ENCODE results near the gene ZNF483.
A peak's percentile ranks its signal among the peaks of the same experiment; 100 is the strongest.
"Not testable (repeated sequence)": the region's sequence is repeated elsewhere in the genome, so short reads cannot be mapped to it uniquely, and the experiment has no call there.

Gene ZNF483

DNA sequence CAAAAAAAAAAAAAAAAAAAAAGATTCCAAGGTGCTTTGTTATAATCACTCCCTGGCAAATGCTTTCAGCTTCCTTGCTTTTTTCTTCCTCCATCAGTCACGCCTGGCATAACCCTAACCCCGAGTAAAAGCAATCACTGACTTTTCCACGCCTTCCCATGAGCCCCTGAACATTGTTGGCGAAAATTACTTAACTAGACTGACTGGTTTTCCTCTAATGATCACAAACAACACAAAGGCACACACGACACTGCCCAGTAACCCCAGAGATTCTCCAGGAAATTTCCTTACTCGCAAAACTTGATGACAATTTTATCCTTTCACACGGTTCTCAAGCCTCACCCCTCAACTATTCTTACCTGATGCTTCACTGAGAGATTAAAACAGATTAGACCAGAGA lies 85.9 kb downstream of the ZNF483 start:
- DNase-seq (ENCODE audit: low read depth in 2 of 2) = no peak

DNA sequence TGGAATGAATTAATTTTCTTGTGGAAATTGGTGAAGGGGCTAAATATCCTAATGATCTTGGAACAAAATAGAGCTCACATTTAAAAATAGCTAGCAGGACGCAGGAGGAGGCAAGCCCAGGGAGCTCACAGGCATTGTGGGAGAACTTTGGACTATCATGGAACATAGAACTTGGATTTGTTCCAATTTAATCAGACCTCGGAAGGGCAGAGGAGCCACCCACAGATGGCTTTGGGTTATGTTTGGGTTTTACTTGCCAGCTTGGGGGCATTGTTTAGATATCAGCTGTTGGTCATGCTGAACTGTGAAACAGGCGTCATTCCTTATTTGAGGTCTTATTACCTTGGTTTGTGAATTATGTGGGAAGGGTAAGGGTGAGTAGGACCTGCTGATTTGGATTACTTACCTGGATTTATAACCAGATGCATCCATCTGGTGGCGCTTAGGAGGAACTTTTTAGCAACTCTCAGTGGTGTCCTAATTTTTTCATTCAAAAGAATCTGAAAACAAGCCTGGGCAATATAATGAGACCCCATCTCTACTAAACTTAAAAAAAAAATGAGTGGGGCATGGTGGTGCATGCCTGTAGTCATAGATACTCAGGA lies 88.6 kb downstream of the ZNF483 start:
- no peak for DNase-seq (ENCODE audit: low read depth in 2 of 2)

DNA sequence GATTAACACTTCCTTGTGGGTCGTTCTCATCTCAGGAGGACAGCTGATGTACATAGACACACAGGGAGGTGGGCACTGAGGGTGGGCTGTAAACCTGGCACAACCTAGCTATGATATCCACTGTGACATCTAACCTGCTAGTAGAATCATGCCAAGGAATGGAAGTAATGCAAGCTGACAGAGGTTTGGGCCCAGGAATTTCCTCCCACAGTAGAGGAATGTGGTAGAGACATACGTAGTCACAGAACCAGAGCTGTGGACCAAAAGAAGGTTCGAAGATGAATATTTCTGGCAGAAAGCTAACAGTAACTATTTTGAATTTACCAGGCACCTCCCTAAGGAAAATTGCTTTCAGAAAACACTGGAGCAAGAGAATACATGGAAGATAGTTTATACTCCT lies 90.9 kb downstream of the ZNF483 start:
- no peak for DNase-seq (ENCODE audit: low read depth in 2 of 2)

DNA sequence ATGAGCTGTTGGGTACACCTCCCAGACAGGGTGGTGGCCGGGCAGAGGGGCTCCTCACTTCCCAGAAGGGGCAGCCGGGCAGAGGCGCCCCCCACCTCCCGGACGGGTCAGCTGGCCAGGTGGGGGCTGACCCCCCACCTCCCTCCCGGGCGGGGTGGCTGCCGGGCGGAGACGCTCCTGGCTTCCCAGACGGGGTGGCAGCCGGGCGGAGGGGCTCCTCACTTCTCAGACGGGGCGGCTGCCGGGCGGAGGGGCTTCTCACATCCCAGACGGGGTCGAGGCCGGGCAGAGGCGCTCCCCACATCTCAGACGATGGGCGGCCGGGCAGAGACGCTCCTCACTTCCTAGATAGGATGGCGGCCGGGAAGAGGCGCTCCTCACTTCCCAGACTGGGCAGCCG lies 92.4 kb downstream of the ZNF483 start:
- DNase-seq (ENCODE audit: low read depth in 2 of 2) = not testable (repeated sequence)

DNA sequence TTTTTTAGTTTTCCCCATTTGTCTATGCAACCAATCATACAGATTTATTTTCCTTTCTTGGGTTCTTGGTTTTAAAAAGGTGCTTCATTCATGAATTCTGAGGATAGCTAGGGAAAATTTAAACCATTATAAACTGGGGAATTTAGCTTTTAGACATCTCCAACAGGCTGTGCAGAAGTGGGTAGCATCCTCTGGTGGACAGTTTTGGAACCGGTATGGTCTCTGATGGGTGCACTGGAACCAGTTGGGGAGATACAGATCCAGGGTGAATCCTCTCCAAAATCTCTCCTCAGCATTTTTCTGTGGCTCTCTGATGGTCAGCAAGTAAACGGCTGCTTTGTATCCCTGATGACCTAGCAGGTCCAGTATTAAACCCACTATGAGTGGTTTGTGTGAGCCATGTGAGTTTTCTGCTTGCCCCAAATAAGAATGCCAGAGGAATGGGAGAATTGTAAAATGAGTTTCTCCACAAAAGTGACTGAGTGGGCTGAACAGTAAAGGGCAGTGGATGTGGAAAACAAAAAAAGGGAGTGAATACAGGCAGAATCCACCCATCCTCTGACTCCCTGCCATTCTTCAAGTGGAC lies 97.0 kb downstream of the ZNF483 start:
- DNase-seq (ENCODE audit: low read depth in 2 of 2) = peak in 1 of 2 donors; percentile 10

DNA sequence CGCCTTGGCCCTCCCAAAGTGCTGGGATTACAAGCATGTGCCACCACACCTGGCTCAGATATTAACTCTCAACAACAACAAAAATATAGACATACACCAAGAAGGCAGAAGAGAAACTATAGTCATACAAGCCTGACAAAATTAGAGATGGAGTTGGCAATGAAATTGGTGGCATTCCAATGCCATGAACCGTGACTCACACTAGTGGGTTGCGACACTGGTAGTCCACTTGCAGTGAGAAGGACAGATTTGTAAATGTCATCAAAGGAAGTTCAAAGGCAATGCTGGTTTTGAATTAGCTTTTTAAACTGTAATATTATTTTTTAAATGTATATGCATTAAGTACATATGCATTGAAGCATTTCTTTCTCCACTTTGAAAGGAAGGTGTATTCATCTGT lies 97.6 kb downstream of the ZNF483 start:
- DNase-seq (ENCODE audit: low read depth in 2 of 2) = no peak
